B cell (primary cell): ENCODE measurements around the gene RAB3IP. TPM values are rescaled to one million over a fixed set of nuclear protein-coding genes. Genes with fewer than 3 reads are reported as not detected.

ENCODE experiments used
- ATAC-seq: fragments of 200-7000 bp; cut with Tn5 transposase; one replicate; pipeline ENCODE4 v1.10.0; 2021; ENCODE audit warnings: low read depth, mild to moderate bottlenecking, moderate number of reproducible peaks, moderate library complexity
- CTCF ChIA-PET: fragments of 350-600 bp; sonication (Branson Sonifier 250); formaldehyde crosslinking; loops from one replicate; lab custom pipeline; 2021; ENCODE audit warnings: antibody characterized with exemption, inconsistent platforms; lab: Charles Lee
- POLR2A ChIA-PET: fragments of 350-600 bp; sonication (Branson Sonifier 250); formaldehyde crosslinking; loops from one replicate; lab custom pipeline; 2021; ENCODE audit warnings: antibody characterized with exemption; lab: Charles Lee
- DNase-seq: peaks from one replicate; pipeline ENCODE4 v3.0.0; 2013
- H2AFZ ChIP-seq: 2 replicates; pipeline ENCODE4 v1.6.1; 2012; ENCODE audit warnings: mild to moderate bottlenecking, low read depth, low read length; ENCODE audit not compliant: insufficient read depth, poor library complexity, severe bottlenecking
- H3K27ac ChIP-seq, 2 donors: 1 replicate in 1 of 2; 2 replicates in 1 of 2; pipeline ENCODE4 v1.5.1; 2012 to 2013; ENCODE audit warnings: low read length in 2 of 2, mild to moderate bottlenecking in 2 of 2, moderate library complexity in 1 of 2
- H3K27me3 ChIP-seq, 4 experiments: fragments of 200-600 bp in 1 of 4; sonication (generic) in 1 of 4; replicated peaks in 1 of 4; 1 replicate in 2 of 4; 2 replicates in 2 of 4; pipeline versions ENCODE4 v1.6.1 to v1.7.0; 2013 to 2016; ENCODE audit warnings: low read length in 3 of 4, mild to moderate bottlenecking in 2 of 4, mixed read lengths in 1 of 4, moderate library complexity in 1 of 4; ENCODE audit not compliant: insufficient read depth in 4 of 4, control insufficient read depth in 3 of 4; ENCODE audit errors: control extremely low read depth in 1 of 4
- H3K36me3 ChIP-seq, 2 experiments: replicated peaks in 1 of 2; 1 replicate in 1 of 2; 2 replicates in 1 of 2; pipeline versions ENCODE4 v1.6.1 to v1.7.1; 2013; ENCODE audit warnings: low read length in 1 of 2; ENCODE audit not compliant: insufficient read depth in 2 of 2, control insufficient read depth in 1 of 2; ENCODE audit errors: control extremely low read depth in 1 of 2, extremely low read depth in 1 of 2
- H3K4me1 ChIP-seq, 2 donors: fragments of 200-600 bp in 1 of 2; sonication (generic) in 1 of 2; 1 replicate in 1 of 2; 2 replicates in 1 of 2; pipeline versions ENCODE4 v1.5.1 to v1.6.1; 2013 to 2017; ENCODE audit warnings: low read length in 2 of 2; ENCODE audit not compliant: control insufficient read depth in 2 of 2, insufficient read depth in 2 of 2
- H3K4me2 ChIP-seq: replicated peaks from 2 replicates; pipeline ENCODE3; 2012; ENCODE audit warnings: mild to moderate bottlenecking, low read depth, low read length; ENCODE audit not compliant: poor library complexity, severe bottlenecking
- H3K4me3 ChIP-seq, 5 experiments: fragments of 200-600 bp in 1 of 5; sonication (generic) in 1 of 5; 1 replicate in 3 of 5; 2 replicates in 2 of 5; pipeline versions ENCODE4 v1.5.1 to v1.7.0; 2011 to 2016; ENCODE audit warnings: low read length in 4 of 5, mild to moderate bottlenecking in 4 of 5, low read depth in 2 of 5, control low read depth in 1 of 5, moderate library complexity in 1 of 5; ENCODE audit not compliant: insufficient read depth in 1 of 5; ENCODE audit errors: control extremely low read depth in 1 of 5, extremely low read depth in 1 of 5
- H3K79me2 ChIP-seq: fragments of 200-600 bp; sonication (generic); one replicate; pipeline ENCODE4 v1.6.0; 2016; ENCODE audit warnings: low read length; ENCODE audit not compliant: control insufficient read depth, insufficient read depth
- H3K9ac ChIP-seq: fragments of 200-600 bp; sonication (generic); 2 replicates; pipeline ENCODE4 v1.6.1; 2017; ENCODE audit warnings: mild to moderate bottlenecking, low read length, moderate library complexity
- H3K9me3 ChIP-seq, 3 donors: one replicate each; pipeline versions ENCODE4 v1.6.1 to v1.7.1; 2013; ENCODE audit warnings: low read length in 2 of 3; ENCODE audit not compliant: control insufficient read depth in 2 of 3, insufficient read depth in 1 of 3; ENCODE audit errors: control extremely low read depth in 1 of 3
- H4K20me1 ChIP-seq: 2 replicates; pipeline ENCODE4 v1.6.0; 2012; ENCODE audit warnings: mild to moderate bottlenecking, low read length; ENCODE audit not compliant: insufficient read depth, control insufficient read depth, poor library complexity, severe bottlenecking
- H3K27ac Mint-ChIP-seq: one replicate; pipeline ENCODE4 v1.8.0; 2021; ENCODE audit warnings: mixed read lengths
- H3K27me3 Mint-ChIP-seq: one replicate; pipeline ENCODE4 v1.8.0; 2021; ENCODE audit warnings: mixed read lengths
- H3K4me1 Mint-ChIP-seq: one replicate; pipeline ENCODE4 v1.8.0; 2021; ENCODE audit warnings: mixed read lengths
- H3K4me3 Mint-ChIP-seq: one replicate; pipeline ENCODE4 v1.8.0; 2021; ENCODE audit warnings: mixed read lengths
- H3K9me3 Mint-ChIP-seq: one replicate; pipeline ENCODE4 v1.8.0; 2022; ENCODE audit warnings: mixed read lengths; ENCODE audit not compliant: insufficient read depth
- EZH2 ChIP-seq: IDR thresholded peaks from 2 replicates; pipeline ENCODE4 v1.6.1; 2012; ENCODE audit warnings: borderline replicate concordance, low read depth, mild to moderate bottlenecking, moderate library complexity, low read length; ENCODE audit not compliant: insufficient read depth, poor library complexity, severe bottlenecking
- WGBS: methylation state at CpG from one replicate; pipeline ENCODE4 v1.1.5; 2013; ENCODE audit warnings: missing lambda C conversion rate; ENCODE audit not compliant: insufficient coverage; 5-methylcytosine and 5-hydroxymethylcytosine counted together
- intact Hi-C: fragments of 100-400 bp; cut with micrococcal nuclease; formaldehyde crosslinking; loops from one replicate; pipeline ENCODE4 v1.10.0; 2022
- polyA plus RNA-seq: library from polyadenylated mRNA; depleted of rRNA; stranded (reverse); fragments of >200 nt; gene quantifications from 2 replicates; pipeline ENCODE4 v1.2.3, GENCODE V29; 2012
- total RNA-seq, 2 donors: library from RNA; stranded (reverse); fragments of 120-200 nt in 1 of 2; gene quantifications; 1 replicate in 1 of 2; 2 replicates in 1 of 2; pipeline versions ENCODE4 v1.2.3 to v1.2.4, GENCODE V29; 2013 to 2022
- TF ChIP-seq, protein P1 (sequence below): fragments of 200-600 bp; IDR thresholded peaks from one replicate; pipeline ENCODE4 v1.8.0; 2022; ENCODE audit warnings: antibody characterized with exemption, mild to moderate bottlenecking

RAB3IP gene
- total and polyA plus RNA-seq, 2 donors (not counting 1 experiment from before 2014, with no cell fraction given) = 11.2 to 37.9 TPM

- no peaks in the 10 kb centered on the region for H3K9me3 Mint-ChIP-seq
- TF ChIP-seq EZH2 = no peak
- TF ChIP-seq, protein P1, sequence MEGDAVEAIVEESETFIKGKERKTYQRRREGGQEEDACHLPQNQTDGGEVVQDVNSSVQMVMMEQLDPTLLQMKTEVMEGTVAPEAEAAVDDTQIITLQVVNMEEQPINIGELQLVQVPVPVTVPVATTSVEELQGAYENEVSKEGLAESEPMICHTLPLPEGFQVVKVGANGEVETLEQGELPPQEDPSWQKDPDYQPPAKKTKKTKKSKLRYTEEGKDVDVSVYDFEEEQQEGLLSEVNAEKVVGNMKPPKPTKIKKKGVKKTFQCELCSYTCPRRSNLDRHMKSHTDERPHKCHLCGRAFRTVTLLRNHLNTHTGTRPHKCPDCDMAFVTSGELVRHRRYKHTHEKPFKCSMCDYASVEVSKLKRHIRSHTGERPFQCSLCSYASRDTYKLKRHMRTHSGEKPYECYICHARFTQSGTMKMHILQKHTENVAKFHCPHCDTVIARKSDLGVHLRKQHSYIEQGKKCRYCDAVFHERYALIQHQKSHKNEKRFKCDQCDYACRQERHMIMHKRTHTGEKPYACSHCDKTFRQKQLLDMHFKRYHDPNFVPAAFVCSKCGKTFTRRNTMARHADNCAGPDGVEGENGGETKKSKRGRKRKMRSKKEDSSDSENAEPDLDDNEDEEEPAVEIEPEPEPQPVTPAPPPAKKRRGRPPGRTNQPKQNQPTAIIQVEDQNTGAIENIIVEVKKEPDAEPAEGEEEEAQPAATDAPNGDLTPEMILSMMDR = no peak
- ATAC-seq (no peak), DNase-seq (no peak)
- no peaks in the 10 kb centered on the region for H3K4me1 ChIP-seq
- no peak overlapping the region for H2AFZ ChIP-seq
- H3K36me3 ChIP-seq = no peaks in the 10 kb centered on the region
- H3K79me2 ChIP-seq = no peaks in the 10 kb centered on the region
- ChIA-PET CTCF (no interaction called here), POLR2A (no interaction called here)
- H3K27me3 Mint-ChIP-seq = peaks cover 23% of the 10 kb centered on the region
- no peak overlapping the region for H3K27ac ChIP-seq
- H3K4me1 Mint-ChIP-seq = no peaks in the 10 kb centered on the region
- no peaks in the 10 kb centered on the region for H4K20me1 ChIP-seq
- H3K27me3 ChIP-seq = no peaks in the 10 kb centered on the region
- H3K4me2 ChIP-seq = no peak overlapping the region
- H3K9ac ChIP-seq = no peak overlapping the region
- no peak overlapping the region for H3K27ac Mint-ChIP-seq
- no peak overlapping the region for H3K4me3 Mint-ChIP-seq
- H3K4me3 ChIP-seq = no peak overlapping the region
- intact Hi-C loops = no loop called here
- WGBS = 20% methylated on average over 1 of the region's 3 CpGs
- H3K9me3 ChIP-seq = no peaks in the 10 kb centered on the region
These were observed 134.1 kb downstream of the RAB3IP start for GRCh38 chr12:69872804-69873203.

Other genes with a start within 250 kb of the RAB3IP start
- 125 TPM in 2 replicates for gene CCT2, start 153.4 kb upstream of the RAB3IP start, total RNA-seq
- gene CCT2, start 153.4 kb upstream of the RAB3IP start, polyA plus RNA-seq = 58.2 and 160 TPM in 2 replicates
- gene LRRC10, start 128.0 kb upstream of the RAB3IP start, total RNA-seq = not detected in 2 replicates
- gene LRRC10, start 128.0 kb upstream of the RAB3IP start, polyA plus RNA-seq = not detected in 2 replicates
- not detected in 2 replicates for gene BEST3, start 39.6 kb upstream of the RAB3IP start, total RNA-seq
- not detected in 2 replicates for gene BEST3, start 39.6 kb upstream of the RAB3IP start, polyA plus RNA-seq
- gene MYRFL, start 86.4 kb downstream of the RAB3IP start, total RNA-seq = not detected in 2 replicates
- 0.28 TPM in 1 of 2 replicates, not detected in the other for gene MYRFL, start 86.4 kb downstream of the RAB3IP start, polyA plus RNA-seq